H1 (cell line): ENCODE measurements around the gene OR4S1. TPM values are rescaled to one million over a fixed set of nuclear protein-coding genes. Genes with fewer than 3 reads are reported as not detected.

Experiments used
- polyA plus RNA-seq, 7 experiments: library from polyadenylated mRNA; depleted of rRNA in 3 of 7; stranded (reverse) in 5 of 7; unstranded in 2 of 7; fragments of >200 nt in 5 of 7; fragments of 200-250 nt in 2 of 7; gene quantifications; 1 replicate in 5 of 7; 2 replicates in 1 of 7; 4 replicates in 1 of 7; pipeline versions ENCODE4 v1.2.1 to v1.2.3, GENCODE V29; 2011 to 2013; ENCODE audit warnings: missing spikeins in 2 of 7, mixed read lengths in 2 of 7
- total RNA-seq: library from RNA; stranded (reverse); fragmentation: NEBNext Ultra II Directional; extraction: Animal tissue kit (Norgen Biotek cat#: 25700); gene quantifications from 2 replicates; pipeline ENCODE4 v1.2.1, GENCODE V29; 2021

The OR4S1 gene
- total and polyA plus RNA-seq, 2 of the 8 experiments (the other 6 are each of a cell fraction or from before 2014, with no cell fraction given), result not detected

Other genes with a start within 250 kb of the OR4S1 start
- not detected in 2 replicates for gene OR4B1, start 89.4 kb upstream of the OR4S1 start, total RNA-seq
- not detected in 2 replicates for gene OR4B1, start 89.4 kb upstream of the OR4S1 start, polyA plus RNA-seq (2011; rRNA removed)
- gene OR4X2, start 61.1 kb upstream of the OR4S1 start, total RNA-seq, result not detected in 2 replicates
- gene OR4X2, start 61.1 kb upstream of the OR4S1 start, polyA plus RNA-seq (2011; rRNA removed), result not detected in 2 replicates
- not detected in 2 replicates for gene OR4X1, start 42.4 kb upstream of the OR4S1 start, total RNA-seq
- gene OR4X1, start 42.4 kb upstream of the OR4S1 start, polyA plus RNA-seq (2011; rRNA removed), result not detected in 2 replicates
- not detected in 2 replicates for gene OR4C3, start 18.7 kb downstream of the OR4S1 start, total RNA-seq
- gene OR4C3, start 18.7 kb downstream of the OR4S1 start, polyA plus RNA-seq (2011; rRNA removed), result not detected in 2 replicates
- not detected in 2 replicates for gene OR4C5, start 60.2 kb downstream of the OR4S1 start, total RNA-seq
- gene OR4C5, start 60.2 kb downstream of the OR4S1 start, polyA plus RNA-seq (2011; rRNA removed), result not detected in 2 replicates
- gene OR4A47, start 182.6 kb downstream of the OR4S1 start, total RNA-seq, result not detected in 2 replicates
- gene OR4A47, start 182.6 kb downstream of the OR4S1 start, polyA plus RNA-seq (2011; rRNA removed), result not detected in 2 replicates